ENCODE measurements around the gene CDK17.

GRCh38 chr12:96347130-96347699 lies 53.0 kb downstream of the CDK17 start:
- TF ChIP-seq CTCF (IDR thresholded peaks at IDR 0.05; ENCODE audit: control extremely low read depth in 1 of 3, insufficient read depth in 1 of 3, low read depth in 1 of 3, low read length in 3 of 3) (no peak), POLR2A (IDR thresholded peaks at IDR 0.05; ENCODE audit: control extremely low read depth in 1 of 2, low read depth in 2 of 2, low read length in 2 of 2) (no peak), HDAC6 (IDR thresholded peaks at IDR 0.05; ENCODE audit: low read depth, low read length) (no peak), TEAD4 (IDR thresholded peaks at IDR 0.05; ENCODE audit: low read depth, low read length) (no peak), KDM1A (IDR thresholded peaks at IDR 0.05; ENCODE audit: borderline replicate concordance, low read length) (no peak), POU5F1 (IDR thresholded peaks at IDR 0.05; ENCODE audit: low read depth, low read length) (no peak), BRCA1 (IDR thresholded peaks at IDR 0.05; ENCODE audit: low read depth, low read length) (no peak), RXRA (IDR thresholded peaks at IDR 0.05; ENCODE audit: insufficient read depth, low read depth, low read length) (no peak), POLR2AphosphoS5 (IDR thresholded peaks at IDR 0.05; ENCODE audit: low read depth, low read length) (no peak), RBBP5 (IDR thresholded peaks at IDR 0.05; ENCODE audit: borderline replicate concordance, low read depth, low read length) (no peak), JUND (IDR thresholded peaks at IDR 0.05; ENCODE audit: low read length) (no peak), SIN3A (conservative IDR thresholded peaks at IDR 0.05 in 1 of 2, IDR thresholded peaks at IDR 0.05 in 1 of 2; ENCODE audit: low read depth in 1 of 2, low read length in 2 of 2) (no peak), CHD2 (IDR thresholded peaks at IDR 0.05; ENCODE audit: low read length) (no peak)
